Neural cell (in vitro differentiated cells): ENCODE results near the gene PTRH1.

Source experiments
- CTCF ChIP-seq: fragments of 450-650 bp; IDR thresholded peaks from 2 replicates; pipeline ENCODE4 v1.5.1; 2014; ENCODE audit warnings: antibody characterized with exemption, mild to moderate bottlenecking, moderate library complexity; ENCODE audit not compliant: poor library complexity, severe bottlenecking
- EP300 ChIP-seq: fragments of 450-650 bp; conservative IDR thresholded peaks from 2 replicates; pipeline ENCODE4 v1.6.1; 2014; ENCODE audit warnings: antibody characterized with exemption, mild to moderate bottlenecking, moderate library complexity; ENCODE audit not compliant: poor library complexity, severe bottlenecking
- EZH2 ChIP-seq: fragments of 200-600, 300-800 bp; shearing (Covaris generic), sonication (generic); IDR thresholded peaks from 2 replicates; pipeline ENCODE4 v1.6.1; 2014; ENCODE audit warnings: antibody characterized with exemption, low read length, borderline replicate concordance, mild to moderate bottlenecking; ENCODE audit not compliant: insufficient read depth, poor library complexity, severe bottlenecking
- MXI1 ChIP-seq: fragments of 450-650 bp; conservative IDR thresholded peaks from 2 replicates; pipeline ENCODE4 v1.6.1; 2014; ENCODE audit warnings: antibody characterized with exemption, mild to moderate bottlenecking; ENCODE audit not compliant: poor library complexity, severe bottlenecking
- POLR2AphosphoS5 ChIP-seq: IDR thresholded peaks from 2 replicates; pipeline ENCODE4 v1.6.1; 2012
- REST ChIP-seq: IDR thresholded peaks from 2 replicates; pipeline ENCODE4 v1.6.1; 2012; ENCODE audit warnings: borderline replicate concordance
- TAF1 ChIP-seq: IDR thresholded peaks from 2 replicates; pipeline ENCODE4 v1.6.1; 2012; ENCODE audit warnings: low read depth

- TF ChIP-seq CTCF: no peak
- no peak for TF ChIP-seq EP300
- TF ChIP-seq TAF1: no peak
- no peak for TF ChIP-seq POLR2AphosphoS5
- TF ChIP-seq EZH2: no peak
- TF ChIP-seq MXI1: no peak
- TF ChIP-seq REST: no peak
Measured at GRCh38 chr9:127680226-127680625, 35.2 kb downstream of the PTRH1 start.
